CD4-positive, alpha-beta T cell treated with Interleukin-4 for 4 hours (primary cell): ENCODE measurements around the gene MAD1L1.

Source experiments
- DNase-seq: peaks from one replicate; pipeline ENCODE4 v3.0.0-alpha.2; 2020

Gene MAD1L1

DNA sequence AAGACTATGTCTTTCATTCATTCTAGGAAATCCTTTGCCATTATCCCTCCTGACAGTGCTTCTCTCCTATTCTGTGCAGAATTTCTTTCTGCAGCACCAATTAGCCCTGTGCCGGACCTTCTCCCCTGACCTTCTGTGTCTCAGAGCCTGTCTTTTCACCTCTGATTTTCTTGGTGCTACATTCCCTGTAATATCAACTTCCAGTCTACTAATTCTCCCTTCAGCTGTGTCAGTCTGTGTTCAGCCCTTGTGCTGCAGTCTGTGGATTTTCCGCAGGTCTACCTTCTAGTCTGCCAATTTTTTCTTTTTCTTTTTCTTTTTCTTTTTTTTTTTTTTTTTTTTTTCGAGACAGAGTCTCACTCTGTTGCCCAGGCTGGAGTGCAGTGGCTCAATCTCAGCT, 446.9 kb downstream of the MAD1L1 start:
- no peak for DNase-seq

DNA sequence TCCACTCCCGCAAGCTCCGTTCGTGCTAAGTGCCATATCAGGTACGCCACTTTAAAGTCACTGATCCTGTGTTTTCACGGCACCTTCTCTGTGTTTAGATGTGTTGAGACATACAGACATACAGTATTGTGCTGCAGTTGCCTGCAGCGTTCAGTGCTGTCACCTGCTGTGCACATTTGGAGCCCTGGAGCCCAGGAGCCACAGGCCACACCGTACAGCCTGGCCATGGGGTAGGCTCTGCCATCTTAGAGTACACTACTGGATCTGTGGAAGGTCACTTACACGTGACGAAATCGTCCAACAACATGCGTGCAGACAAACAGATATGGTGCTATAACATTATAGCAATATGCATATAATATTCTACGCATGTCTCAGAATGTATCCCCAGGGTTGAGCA, 451.4 kb downstream of the MAD1L1 start:
- DNase-seq, result no peak

DNA sequence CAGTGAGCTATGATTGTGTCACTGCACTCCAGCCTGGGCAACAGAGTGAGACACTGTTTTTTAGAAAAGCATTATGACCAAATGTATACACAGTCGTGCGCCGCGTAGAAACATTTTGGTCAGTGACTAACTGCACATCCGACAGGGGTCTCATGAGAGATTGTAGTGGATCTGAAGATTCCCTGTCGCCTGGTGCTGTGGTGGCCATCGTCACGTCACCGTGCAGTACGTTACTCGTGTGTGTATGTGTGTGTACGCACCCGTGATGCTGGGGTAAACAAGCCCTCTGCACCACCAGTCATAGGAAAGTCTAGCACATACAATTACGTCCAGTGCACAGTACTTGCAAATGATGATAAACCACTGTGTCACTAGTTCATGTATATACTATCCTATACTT, 453.3 kb downstream of the MAD1L1 start:
- no peak for DNase-seq

DNA sequence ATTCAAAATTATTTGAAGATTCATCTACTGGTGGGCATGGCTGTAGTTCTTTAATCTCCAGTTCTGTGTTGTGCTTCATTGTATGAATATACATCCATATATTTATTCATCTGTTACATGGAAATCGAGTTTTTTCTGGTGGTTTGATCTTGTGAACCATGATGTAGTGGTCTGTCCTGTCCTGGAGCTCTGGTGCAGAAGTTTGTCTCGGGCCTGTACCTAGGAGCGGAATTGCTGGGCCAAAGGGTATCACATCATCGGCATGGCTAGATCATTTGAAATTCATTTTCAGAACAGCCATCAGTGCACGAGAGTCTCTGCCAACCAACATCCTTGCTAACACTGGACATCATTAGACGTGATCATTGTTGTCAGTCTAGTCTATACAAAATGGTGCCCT, 455.6 kb downstream of the MAD1L1 start:
- no peak for DNase-seq

DNA sequence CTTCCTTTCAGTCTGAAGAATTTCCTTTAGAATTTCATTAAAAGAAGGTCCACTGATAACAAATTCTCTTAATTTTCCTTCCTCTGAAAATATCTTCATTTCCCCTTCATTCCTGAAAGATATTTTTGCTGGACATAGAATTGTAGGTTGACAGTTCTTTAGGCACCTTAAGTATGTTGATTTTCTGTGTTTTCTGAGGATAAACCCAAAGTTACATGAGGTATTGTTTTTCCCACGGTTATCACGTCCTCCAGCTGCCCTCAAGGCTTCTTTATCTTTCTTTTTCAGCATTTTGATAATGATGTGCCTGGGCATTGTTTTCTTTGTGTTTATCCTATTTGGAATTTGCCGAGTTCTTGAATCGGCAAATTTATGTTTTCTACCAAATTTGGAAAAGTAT, 457.4 kb downstream of the MAD1L1 start:
- no peak for DNase-seq

DNA sequence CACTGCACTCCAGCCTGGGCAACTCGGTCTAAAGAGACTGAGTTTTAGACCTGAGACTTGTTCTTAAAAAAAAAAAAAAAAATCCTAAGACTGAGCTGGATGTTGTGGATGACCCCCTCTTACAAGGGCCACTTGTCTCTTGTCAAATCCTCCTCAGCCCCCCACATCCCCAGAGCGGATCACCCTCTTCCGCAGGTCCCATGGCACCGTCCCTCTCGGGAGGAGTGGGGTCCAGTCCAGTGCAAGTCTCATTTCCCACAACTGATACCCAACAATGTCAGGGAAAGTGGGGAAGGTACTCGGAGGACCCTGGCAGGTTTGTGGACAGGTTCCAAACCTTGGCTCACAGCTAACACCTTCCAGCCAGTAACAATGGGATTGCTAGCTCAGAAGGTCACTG, 462.4 kb downstream of the MAD1L1 start:
- no peak for DNase-seq

DNA sequence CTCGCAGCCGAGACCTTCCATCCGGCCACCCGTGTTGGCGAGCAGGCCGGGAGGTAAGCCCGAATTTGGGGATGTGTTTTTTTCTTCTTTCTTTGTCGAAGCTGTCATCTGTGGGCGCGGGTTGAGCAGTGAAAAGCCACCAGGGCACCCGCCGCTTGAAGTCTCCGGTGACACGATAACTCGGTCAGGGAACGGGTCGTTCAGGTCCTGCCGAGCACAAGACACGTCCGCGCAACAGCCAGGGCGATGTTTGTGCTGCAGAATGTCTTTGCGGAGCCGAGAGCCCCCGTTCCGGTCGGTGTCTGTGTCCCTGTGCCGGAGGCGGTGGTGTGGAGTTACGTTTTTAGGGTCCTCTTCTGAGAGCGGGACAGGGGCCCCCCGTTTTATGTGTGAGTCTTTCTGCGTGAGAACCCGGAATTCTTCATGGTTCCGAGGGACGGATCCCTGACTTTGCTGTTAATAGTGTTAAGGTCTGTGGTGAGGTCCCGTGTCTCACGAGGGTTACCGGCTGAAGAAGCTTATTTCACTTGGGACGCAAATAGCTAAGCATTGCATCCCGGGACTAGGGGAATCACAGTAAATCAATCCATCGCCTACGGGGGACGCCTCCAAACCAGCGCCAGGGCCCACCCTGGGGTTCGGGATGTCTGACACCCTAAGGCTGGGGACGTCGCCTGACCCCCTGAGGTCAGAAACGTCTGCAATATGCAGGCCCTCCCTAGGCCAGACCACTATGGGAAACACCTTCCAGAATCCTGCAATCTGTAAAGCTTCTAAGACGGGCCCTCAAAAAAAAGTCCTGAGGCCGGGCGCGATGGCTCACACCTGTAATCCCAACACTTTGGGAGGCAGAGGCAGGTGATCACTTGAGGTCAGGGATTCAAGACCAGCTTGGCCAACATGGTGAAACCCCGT, 463.2 kb downstream of the MAD1L1 start:
- no peak for DNase-seq

DNA sequence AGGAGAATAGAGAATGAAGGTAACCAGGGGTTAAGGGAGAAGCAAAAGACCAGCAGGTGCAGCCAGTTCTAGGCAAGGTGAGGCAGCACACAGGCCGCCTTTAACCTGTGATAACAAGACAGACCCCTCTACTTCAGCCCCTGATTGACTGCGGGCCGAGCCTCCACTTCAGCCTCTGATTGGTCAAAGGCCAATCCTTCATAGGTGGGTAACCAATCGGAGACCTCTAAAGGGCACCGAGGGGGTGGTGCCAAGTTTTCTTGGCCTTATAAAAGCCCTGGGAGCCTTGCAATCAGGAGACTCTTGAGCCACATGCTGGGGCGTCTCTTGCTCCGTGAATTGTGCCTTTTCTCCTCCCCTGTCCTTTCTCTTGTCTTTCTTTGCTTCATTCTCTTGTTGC, 463.9 kb downstream of the MAD1L1 start:
- DNase-seq, result no peak

DNA sequence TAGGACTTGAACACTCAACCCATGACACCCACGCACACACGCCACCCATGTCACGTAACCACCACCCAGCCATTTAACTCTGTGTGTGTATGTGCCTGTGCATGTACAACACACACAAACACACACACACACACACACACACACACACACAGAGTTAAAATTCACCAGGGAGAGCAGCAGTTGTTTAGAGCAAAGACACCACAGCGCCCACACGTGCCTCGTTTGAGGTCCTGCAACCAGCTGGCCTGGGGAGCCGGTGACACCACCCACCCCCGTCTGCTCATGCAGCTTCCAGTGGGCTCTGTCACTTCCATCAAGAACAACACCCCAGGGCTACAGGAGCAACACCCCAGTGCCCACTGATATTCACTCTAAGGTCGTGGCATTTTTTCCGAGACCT, 465.2 kb downstream of the MAD1L1 start:
- no peak for DNase-seq
